GM21390 (cell line): ENCODE results near the gene CCK.
A peak's percentile ranks its signal among the peaks of the same experiment; 100 is the strongest.

Experiments used
- ATAC-seq: cut with Tn5 transposase; IDR thresholded peaks from one replicate; pipeline ENCODE4 v1.9.1; 2021; ENCODE audit not compliant: unreplicated experiment

The CCK gene

DNA sequence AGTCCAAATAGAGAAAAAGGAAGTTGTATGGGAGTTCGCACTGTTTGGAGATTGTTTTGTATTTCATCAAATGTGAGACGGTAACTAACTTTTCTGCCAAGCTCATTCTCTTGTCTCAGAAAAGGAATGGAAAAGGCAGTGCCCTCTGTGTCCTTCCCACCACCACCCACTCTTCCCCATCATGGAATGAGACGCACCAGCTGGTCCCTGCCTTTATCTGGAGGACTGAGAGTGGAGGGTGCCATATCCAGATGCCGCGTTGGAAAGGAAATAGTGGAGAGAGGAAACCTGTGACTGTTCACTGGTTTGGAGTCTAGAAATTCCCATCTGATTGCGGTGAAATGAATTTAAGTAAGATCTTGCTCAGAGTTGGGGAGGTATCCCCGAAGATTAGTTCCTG is 3.7 kb upstream of the CCK start:
- no peak for ATAC-seq

DNA sequence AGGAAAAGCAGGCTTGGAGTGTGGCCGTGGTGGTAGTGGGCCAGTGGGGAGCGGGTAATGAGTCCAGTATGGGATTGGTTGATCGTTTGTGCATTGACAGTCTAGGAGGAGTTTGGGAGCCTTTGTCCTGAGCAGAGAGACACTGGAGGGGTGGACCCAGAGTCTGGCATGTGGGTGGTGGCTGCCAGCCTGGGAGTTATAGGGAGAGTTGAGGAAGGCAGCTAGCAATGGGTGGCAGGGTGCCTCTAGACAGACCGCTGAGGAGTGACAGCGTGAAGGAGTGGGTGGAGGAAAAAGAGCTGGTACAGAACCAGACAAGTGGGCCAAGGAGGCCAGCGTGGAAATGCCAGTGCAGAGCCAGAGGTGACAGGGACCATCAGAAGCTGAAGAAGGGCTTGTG is 1.9 kb upstream of the CCK start:
- ATAC-seq: no peak

DNA sequence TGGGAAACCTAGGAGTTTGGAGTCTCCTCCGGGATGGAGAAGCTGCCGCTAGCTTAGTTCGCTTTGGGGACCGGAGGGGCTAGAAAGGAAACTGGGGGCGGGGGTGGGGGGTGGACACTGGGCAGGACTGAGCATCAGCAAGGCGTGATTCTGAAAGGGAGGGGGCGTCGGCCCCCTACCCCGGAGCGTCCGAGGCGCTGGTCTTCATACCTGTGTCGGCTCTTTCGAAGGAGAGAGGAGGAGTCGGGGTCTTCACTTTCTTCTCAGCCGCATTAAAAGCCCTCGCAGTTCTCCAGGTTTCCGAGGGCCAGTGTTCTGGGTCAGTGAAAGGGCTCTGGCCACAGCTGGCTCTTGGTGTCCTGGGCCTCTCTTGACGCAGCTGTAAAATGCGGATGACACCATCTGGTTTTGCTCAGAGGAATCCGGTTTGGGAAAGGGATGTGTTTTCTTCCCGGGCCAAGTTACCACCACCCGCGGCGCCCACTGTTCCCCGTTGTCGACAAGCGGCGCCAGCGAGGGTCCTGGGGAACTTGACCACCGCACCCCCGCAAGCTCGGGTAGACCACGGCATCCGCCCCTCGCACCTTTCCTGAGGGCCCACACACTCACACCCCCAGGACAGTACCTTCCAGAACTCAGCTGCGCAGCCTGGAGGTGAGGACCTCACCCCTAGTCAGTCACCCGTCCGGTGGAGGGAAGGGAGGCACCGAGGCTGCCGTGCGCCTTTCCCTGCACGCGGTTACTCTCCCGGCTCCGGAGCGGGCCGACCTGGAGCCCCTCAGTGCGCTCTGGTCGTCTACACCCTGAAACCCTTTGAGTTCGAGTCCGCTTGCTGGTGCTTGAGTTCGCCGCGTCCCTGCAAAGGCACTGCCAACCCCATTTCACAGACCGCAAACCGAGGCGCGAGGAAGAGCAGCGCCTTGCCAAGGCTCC is 660 bp downstream of the CCK start:
- no peak for ATAC-seq

- no peak for ATAC-seq
Observed at GRCh38 chr3:42264399-42265058, 1.5 kb downstream of the CCK start.

- no peak for ATAC-seq
Observed at GRCh38 chr3:42263354-42264346, 2.3 kb downstream of the CCK start.

DNA sequence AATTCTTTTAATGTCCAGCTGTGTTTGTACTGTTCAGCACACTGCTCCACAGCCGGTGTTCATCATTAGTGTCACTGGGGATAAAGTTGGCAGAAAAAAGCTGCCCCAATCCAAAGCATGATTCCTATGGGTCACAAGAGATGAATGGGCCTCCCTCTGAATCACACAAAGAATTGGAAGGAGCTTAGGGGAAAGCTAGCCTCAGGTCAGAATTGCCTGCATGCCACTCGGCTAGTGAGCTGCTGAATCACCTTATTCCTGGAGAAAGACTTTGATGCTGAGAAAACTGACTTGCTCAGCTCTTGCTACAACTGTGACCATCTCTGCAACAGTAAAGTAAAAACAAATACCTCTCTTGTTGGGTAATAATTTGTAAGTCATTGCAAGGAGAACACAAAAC is 3.5 kb downstream of the CCK start:
- no peak for ATAC-seq

DNA sequence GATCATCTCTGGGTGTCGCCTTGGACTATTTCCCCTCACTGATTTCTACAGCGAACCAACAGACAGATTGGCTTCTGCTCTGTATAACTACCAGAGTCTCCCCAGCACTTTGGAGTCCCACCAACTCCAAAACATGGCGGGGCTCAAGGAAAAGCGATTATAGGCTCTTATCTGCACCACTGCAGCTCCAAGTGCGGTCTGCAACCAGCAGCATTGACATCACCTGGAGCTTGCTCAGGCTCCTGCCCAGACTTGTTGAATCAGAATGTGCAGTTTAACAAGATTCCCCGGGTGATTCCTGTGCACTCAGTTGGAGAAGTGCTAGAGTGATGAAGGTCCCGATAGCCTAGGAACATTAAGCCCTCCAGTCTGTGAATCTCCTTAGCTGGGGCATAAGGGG is 9.0 kb downstream of the CCK start:
- ATAC-seq: no peak

GRCh38 chr3:42256135-42256819 is 9.7 kb downstream of the CCK start:
- no peak for ATAC-seq

GRCh38 chr3:42254566-42254965 is 11.4 kb downstream of the CCK start:
- no peak for ATAC-seq

- no peak for ATAC-seq
Observed at GRCh38 chr3:42250761-42251160, 15.2 kb downstream of the CCK start.

GRCh38 chr3:42247576-42248027 is 18.4 kb downstream of the CCK start:
- peak; percentile 42 for ATAC-seq

DNA sequence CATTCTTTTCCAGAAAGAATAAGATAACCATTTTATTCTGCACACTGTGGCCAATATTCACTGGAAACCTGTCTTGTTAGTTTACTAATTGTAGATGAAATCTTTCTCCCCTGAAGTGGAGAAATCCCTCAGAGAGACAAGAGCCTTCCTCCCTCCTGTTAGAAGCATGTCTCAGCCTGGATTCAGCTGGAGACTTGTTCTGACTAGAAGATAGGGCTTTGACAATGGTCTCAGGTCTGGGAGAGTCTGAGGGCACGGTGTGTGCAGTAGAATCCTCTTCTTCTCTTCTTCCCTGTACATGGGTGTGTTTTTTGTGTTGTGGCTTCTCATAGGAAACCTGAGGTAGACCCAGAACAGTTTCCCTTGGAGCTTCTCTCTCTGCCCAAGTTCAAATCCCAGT is 19.9 kb downstream of the CCK start:
- no peak for ATAC-seq

GRCh38 chr3:42236611-42237010 is 29.4 kb downstream of the CCK start:
- no peak for ATAC-seq

DNA sequence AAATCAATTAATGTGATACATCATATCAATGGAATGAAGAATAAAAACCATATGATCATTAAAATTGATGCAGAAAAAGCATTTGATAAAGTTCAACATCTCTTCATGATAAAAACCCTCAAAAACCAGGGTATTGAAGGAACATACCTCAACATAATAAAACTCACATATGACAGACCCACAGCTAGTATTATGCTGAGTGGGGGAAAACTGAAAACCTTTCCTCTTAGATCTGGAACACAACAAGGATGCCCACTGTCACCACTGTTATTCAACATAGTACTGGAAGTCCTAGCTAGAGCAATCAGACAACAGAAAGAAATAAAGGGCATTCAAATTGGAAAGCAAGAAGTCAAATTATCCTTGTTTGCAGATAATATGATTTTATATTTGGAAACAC is 30.5 kb downstream of the CCK start:
- no peak for ATAC-seq

GRCh38 chr3:42230860-42231259 is 35.1 kb downstream of the CCK start:
- no peak for ATAC-seq

DNA sequence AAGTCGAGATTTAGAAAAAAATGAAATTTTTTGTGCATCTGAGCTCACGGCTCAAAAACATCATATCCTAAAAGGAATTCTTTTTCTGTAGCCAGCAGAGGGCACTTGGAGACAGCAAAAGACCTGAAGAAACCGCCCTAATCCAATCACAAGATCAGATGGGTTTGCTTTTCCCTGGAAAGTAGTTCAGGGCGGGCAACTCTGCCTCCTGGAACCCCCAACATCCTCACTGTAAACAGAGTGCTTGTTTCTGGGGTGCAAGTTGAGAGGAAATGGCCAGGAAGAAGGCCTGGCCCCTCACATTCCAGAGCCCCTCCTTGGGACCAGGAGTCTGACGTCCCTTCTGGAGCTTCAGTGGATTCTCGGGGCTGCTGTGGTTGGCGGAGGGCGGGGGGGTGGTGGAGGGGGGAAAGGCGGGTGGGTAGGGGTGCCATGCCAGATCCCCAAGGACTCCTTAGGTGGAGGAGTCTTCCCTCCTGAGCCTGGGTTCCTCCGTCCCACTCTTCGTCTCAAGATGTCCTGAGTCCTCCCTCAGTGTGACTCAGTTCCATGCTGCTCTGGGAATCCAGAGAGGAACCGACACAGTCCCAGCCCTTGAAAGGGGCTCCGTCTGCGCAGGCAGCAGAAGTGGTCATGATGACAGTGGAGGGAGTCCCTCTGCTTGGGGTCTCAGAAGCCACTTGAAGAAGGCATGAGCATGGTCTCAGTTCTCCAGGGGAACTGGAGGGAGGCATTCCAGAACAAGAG is 35.9 kb downstream of the CCK start:
- ATAC-seq: no peak

DNA sequence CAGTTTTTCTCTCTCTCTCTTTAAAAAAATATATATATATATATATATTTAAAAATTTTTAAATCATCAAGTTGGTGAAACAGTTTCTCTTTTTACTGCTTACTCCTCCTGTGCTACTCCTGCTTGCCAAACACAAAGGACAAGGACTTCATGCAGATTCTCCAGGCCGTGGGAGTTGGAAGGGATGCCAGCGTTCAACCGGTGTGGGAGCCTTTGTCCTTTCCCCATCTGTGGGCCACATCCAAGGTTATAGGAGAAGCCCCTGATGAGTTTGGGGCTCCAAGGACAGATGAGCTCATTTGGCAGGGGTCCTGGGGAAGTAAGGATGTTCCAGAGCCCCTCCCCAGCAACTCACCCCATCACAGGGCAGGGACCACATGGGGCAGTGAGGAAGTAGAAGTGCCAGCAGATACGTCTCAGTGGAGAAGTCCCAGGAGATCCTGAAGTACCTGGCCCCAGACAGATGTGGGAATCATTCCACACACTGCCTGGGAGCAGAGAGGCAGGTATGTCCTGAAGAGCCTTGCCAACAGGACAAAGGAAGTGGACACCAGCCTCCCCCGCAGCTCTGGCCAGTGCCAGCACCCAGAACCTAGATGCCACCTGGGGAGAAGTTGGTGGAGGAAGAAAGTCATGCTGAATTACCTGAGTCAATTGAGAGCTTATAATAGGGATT is 36.6 kb downstream of the CCK start:
- no peak for ATAC-seq

- no peak for ATAC-seq
Observed at GRCh38 chr3:42228796-42229195, 37.2 kb downstream of the CCK start.
